Thyroid gland (tissue), 4 donors: ENCODE measurements around the gene PHYH. TPM values are rescaled to one million over a fixed set of nuclear protein-coding genes. Genes with fewer than 3 reads are reported as not detected.

Source experiments
- DNase-seq, 2 donors: peaks; one replicate each; pipeline ENCODE4 v3.0.0-alpha.2; 2019
- H3K27ac ChIP-seq, 3 donors: fragments of 200-600 bp; sonication (generic); 1 replicate in 2 of 3; 2 replicates in 1 of 3; pipeline ENCODE4 v1.5.1; 2016 to 2019; ENCODE audit warnings: mild to moderate bottlenecking in 1 of 3, moderate library complexity in 1 of 3
- H3K27me3 ChIP-seq: fragments of 200-600 bp; sonication (generic); one replicate; pipeline ENCODE4 v1.5.1; 2019
- H3K36me3 ChIP-seq, 2 donors: fragments of 200-600 bp; sonication (generic); one replicate each; pipeline ENCODE4 v1.5.1; 2016 to 2019
- H3K4me1 ChIP-seq, 2 donors: fragments of 200-600 bp; sonication (generic); one replicate each; pipeline ENCODE4 v1.5.1; 2017 to 2019
- H3K4me3 ChIP-seq, 3 donors: fragments of 200-600 bp; sonication (generic); replicated peaks in 1 of 3; 1 replicate in 2 of 3; 2 replicates in 1 of 3; pipeline ENCODE4 v1.5.1; 2016; ENCODE audit warnings: mild to moderate bottlenecking in 1 of 3
- H3K9me3 ChIP-seq: fragments of 200-600 bp; sonication (generic); one replicate; pipeline ENCODE4 v1.5.1; 2017
- CTCF ChIP-seq, 6 experiments: fragments of 200-600 bp in 3 of 6; fragments of 450-650 bp in 3 of 6; sonication (generic) in 3 of 6; IDR thresholded peaks; one replicate each; pipeline ENCODE4 v1.5.1; 2016 to 2019; ENCODE audit warnings: antibody characterized with exemption in 6 of 6, mild to moderate bottlenecking in 2 of 6, inconsistent platforms in 1 of 6, moderate library complexity in 1 of 6
- POLR2A ChIP-seq, 2 donors: fragments of 450-650 bp; IDR thresholded peaks; one replicate each; pipeline ENCODE4 v1.6.1; 2017; ENCODE audit warnings: antibody characterized with exemption in 2 of 2, mild to moderate bottlenecking in 2 of 2, moderate library complexity in 1 of 2
- WGBS, 2 donors: methylation state at CpG; one replicate each; pipeline ENCODE4 v1.1.5; 2017; 5-methylcytosine and 5-hydroxymethylcytosine counted together
- intact Hi-C: fragments of 100-400 bp; cut with DNase I; formaldehyde crosslinking; loops from one replicate; pipeline ENCODE4 v1.15.1; 2023
- total RNA-seq, 4 donors: library from RNA; depleted of rRNA; stranded (reverse); fragments of >200 nt; gene quantifications; one replicate each; pipeline ENCODE4 v1.2.3, GENCODE V29; 2016

PHYH gene
- total RNA-seq, 4 donors from 2014 or later: 48.5 to 86.8 (median 71.4) TPM

GRCh38 chr10:13272164-13272571 lies 27.7 kb downstream of the PHYH start:
- intact Hi-C loops: no loop called here
- WGBS, 2 donors: 28 to 33% methylated on average over 12 of the region's 12 CpGs
- Histone ChIP-seq H3K27me3 (no peaks in the 10 kb centered on the region), H3K9me3 (no peaks in the 10 kb centered on the region), H3K4me1 (peaks cover 10 to 21% of the 10 kb centered on the region in 2 donors), H3K27ac (peak overlapping the region in 1 of 3 donors; percentile 8), H3K36me3 (no peaks in the 10 kb centered on the region), H3K4me3 (no peak overlapping the region)
- TF ChIP-seq POLR2A (IDR thresholded peaks at IDR 0.05) (no peak), CTCF (IDR thresholded peaks at IDR 0.05) (no peak)
- DNase-seq: peak; percentile 65 to 84

GRCh38 chr10:13271552-13272163 lies 28.2 kb downstream of the PHYH start:
- DNase-seq: peak; percentile 16 to 49
- no peak overlapping the region for H3K4me3 ChIP-seq
- H3K9me3 ChIP-seq: no peaks in the 10 kb centered on the region
- WGBS, 2 donors: 38 to 46% methylated on average over 12 to 13 of the region's 14 CpGs
- peak in 3 of 6 experiments; percentile 17 to 40 (median 31) for TF ChIP-seq CTCF (IDR thresholded peaks at IDR 0.05)
- no peak for TF ChIP-seq POLR2A (IDR thresholded peaks at IDR 0.05)
- intact Hi-C loops: no loop called here
- peak overlapping the region in 1 of 3 donors; percentile 8 for H3K27ac ChIP-seq
- H3K27me3 ChIP-seq: no peaks in the 10 kb centered on the region
- peaks cover 10 to 21% of the 10 kb centered on the region in 2 donors for H3K4me1 ChIP-seq
- H3K36me3 ChIP-seq: no peaks in the 10 kb centered on the region

- Histone ChIP-seq H3K4me3 (no peak overlapping the region), H3K27me3 (no peaks in the 10 kb centered on the region), H3K36me3 (no peaks in the 10 kb centered on the region), H3K27ac (no peak overlapping the region), H3K9me3 (no peaks in the 10 kb centered on the region), H3K4me1 (peaks cover 10 to 20% of the 10 kb centered on the region in 2 donors)
- TF ChIP-seq CTCF (IDR thresholded peaks at IDR 0.05) (no peak), POLR2A (IDR thresholded peaks at IDR 0.05) (no peak)
- intact Hi-C loops: no loop called here
- DNase-seq: no peak
- WGBS, 2 donors: 89 to 93% methylated on average over 9 of the region's 9 CpGs
These were observed 28.9 kb downstream of the PHYH start for GRCh38 chr10:13270877-13271551.

- WGBS, 2 donors: 46 to 67% methylated on average over 3 of the region's 3 CpGs
- no peaks in the 10 kb centered on the region for H3K27me3 ChIP-seq
- H3K36me3 ChIP-seq: no peaks in the 10 kb centered on the region
- H3K4me1 ChIP-seq: peaks cover 10 to 15% of the 10 kb centered on the region in 2 donors
- no peak overlapping the region for H3K4me3 ChIP-seq
- no peak overlapping the region for H3K27ac ChIP-seq
- TF ChIP-seq CTCF (IDR thresholded peaks at IDR 0.05): no peak
- TF ChIP-seq POLR2A (IDR thresholded peaks at IDR 0.05): no peak
- intact Hi-C loops: no loop called here
- DNase-seq: no peak
- H3K9me3 ChIP-seq: no peaks in the 10 kb centered on the region
These were observed 31.0 kb downstream of the PHYH start for GRCh38 chr10:13268841-13269240.

GRCh38 chr10:13268310-13268709 lies 31.6 kb downstream of the PHYH start:
- no peak for TF ChIP-seq CTCF (IDR thresholded peaks at IDR 0.05)
- TF ChIP-seq POLR2A (IDR thresholded peaks at IDR 0.05): no peak
- H3K27ac ChIP-seq: no peak overlapping the region
- H3K4me3 ChIP-seq: no peak overlapping the region
- intact Hi-C loops: no loop called here
- H3K4me1 ChIP-seq: peaks cover 10 to 15% of the 10 kb centered on the region in 2 donors
- no peaks in the 10 kb centered on the region for H3K27me3 ChIP-seq
- no peaks in the 10 kb centered on the region for H3K36me3 ChIP-seq
- WGBS, 2 donors: 74 to 85% methylated on average over 4 of the region's 4 CpGs
- DNase-seq: no peak
- H3K9me3 ChIP-seq: no peaks in the 10 kb centered on the region
